Spinal cord (tissue), 10 donors: Measurements from ENCODE around the gene PARD3. TPM values are rescaled to one million over a fixed set of nuclear protein-coding genes. Genes with fewer than 3 reads are reported as not detected.
"Not testable (repeated sequence)": the region's sequence is repeated elsewhere in the genome, so short reads cannot be mapped to it uniquely, and the experiment has no call there.

Experiments
- DNase-seq, 6 donors: peaks; one replicate each; pipeline versions ENCODE4 v3.0.0 to v3.0.0-alpha.2; 2013 to 2015; ENCODE audit warnings: low spot score in 6 of 6, low read depth in 4 of 6
- H3K27ac ChIP-seq: one replicate; pipeline ENCODE4 v1.5.1; 2013; ENCODE audit warnings: low read depth, low read length, control low read depth
- H3K27me3 ChIP-seq: one replicate; pipeline ENCODE4 v1.6.1; 2013; ENCODE audit warnings: low read length; ENCODE audit not compliant: control insufficient read depth, insufficient read depth
- H3K36me3 ChIP-seq: one replicate; pipeline ENCODE4 v1.6.1; 2013; ENCODE audit warnings: low read length; ENCODE audit not compliant: control insufficient read depth, insufficient read depth
- H3K4me1 ChIP-seq: one replicate; pipeline ENCODE4 v1.6.1; 2013; ENCODE audit warnings: low read length; ENCODE audit not compliant: control insufficient read depth, insufficient read depth
- H3K4me3 ChIP-seq: one replicate; pipeline ENCODE4 v1.5.1; 2013; ENCODE audit warnings: low read depth, low read length, control low read depth
- H3K9me3 ChIP-seq: one replicate; pipeline ENCODE4 v1.6.1; 2013; ENCODE audit warnings: low read length; ENCODE audit not compliant: control insufficient read depth, insufficient read depth
- WGBS: methylation state at CpG from one replicate; pipeline ENCODE4 v1.1.5; 2013; ENCODE audit warnings: missing lambda C conversion rate; ENCODE audit not compliant: insufficient coverage; 5-methylcytosine and 5-hydroxymethylcytosine counted together
- polyA plus RNA-seq, 2 donors: library from polyadenylated mRNA; unstranded; fragments of 120-200 nt; gene quantifications; one replicate each; pipeline ENCODE4 v1.2.1, GENCODE V29; 2013; ENCODE audit not compliant: insufficient read length in 2 of 2
- total RNA-seq, 2 donors: library from RNA; depleted of rRNA in 1 of 2; stranded (reverse); fragments of 120-200 nt in 1 of 2; fragments of >200 nt in 1 of 2; gene quantifications; one replicate each; pipeline versions ENCODE4 v1.2.3 to v1.2.4, GENCODE V29; 2013 to 2014
- donor health status: healthy.

PARD3 gene
- total and polyA plus RNA-seq, 4 donors = 29.5 to 94.3 (median 47.1) TPM

DNA sequence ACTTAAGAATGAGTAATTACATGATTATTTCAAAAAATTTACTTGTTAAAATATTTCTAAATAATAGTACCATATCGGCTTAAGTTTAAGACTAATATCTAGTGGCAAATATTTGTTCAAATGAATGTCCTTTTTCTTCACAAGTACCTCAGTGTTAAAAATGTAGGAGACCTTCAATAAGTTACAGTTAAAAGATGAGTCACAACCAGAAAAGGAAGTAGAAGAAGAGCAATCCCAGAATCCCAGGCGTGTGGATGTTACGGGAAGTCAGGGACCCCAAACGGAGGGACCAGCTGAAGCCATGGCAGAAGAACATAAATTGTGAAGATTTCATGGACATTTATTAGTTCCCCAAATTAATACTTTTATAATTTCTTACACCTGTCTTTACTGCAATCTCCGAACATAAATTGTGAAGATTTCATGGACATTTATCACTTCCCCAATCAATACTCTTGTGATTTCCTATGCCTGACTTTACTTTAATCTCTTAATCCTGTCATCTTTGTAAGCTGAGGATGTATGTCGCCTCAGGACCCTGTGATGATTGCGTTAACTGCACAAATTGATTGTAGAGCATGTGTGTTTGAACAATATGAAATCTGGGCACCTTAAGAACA lies 388.4 kb downstream of the PARD3 start:
- not testable (repeated sequence) for H3K36me3 ChIP-seq, H3K27ac ChIP-seq, H3K4me1 ChIP-seq, H3K9me3 ChIP-seq, H3K27me3 ChIP-seq, H3K4me3 ChIP-seq, DNase-seq
- 88% methylated on average over 2 of the region's 7 CpGs for WGBS

DNA sequence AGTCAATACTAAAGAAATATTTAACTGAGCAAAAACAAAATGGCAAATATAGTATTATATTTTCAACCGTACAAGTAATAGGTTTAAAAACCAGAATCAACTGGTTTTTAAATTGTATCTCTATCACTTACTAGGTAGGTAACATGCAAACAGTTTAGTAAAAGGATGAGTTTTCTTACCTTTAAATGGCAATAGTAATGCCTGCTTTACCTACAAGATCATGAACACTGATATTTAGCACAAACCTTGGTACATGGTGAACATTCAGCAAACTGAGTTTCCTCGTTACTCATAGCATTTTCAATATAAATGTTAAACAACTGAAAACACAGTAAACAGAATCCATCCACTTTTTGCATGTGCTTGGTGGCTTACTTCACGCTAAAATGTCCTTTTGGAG lies 389.1 kb downstream of the PARD3 start:
- Histone ChIP-seq H3K27ac (no peak overlapping the region), H3K9me3 (no peaks in the 10 kb centered on the region), H3K4me1 (no peaks in the 10 kb centered on the region), H3K27me3 (no peaks in the 10 kb centered on the region), H3K36me3 (no peaks in the 10 kb centered on the region), H3K4me3 (no peak overlapping the region)
- WGBS = 100% methylated on average over 1 of the region's 3 CpGs
- no peak for DNase-seq

DNA sequence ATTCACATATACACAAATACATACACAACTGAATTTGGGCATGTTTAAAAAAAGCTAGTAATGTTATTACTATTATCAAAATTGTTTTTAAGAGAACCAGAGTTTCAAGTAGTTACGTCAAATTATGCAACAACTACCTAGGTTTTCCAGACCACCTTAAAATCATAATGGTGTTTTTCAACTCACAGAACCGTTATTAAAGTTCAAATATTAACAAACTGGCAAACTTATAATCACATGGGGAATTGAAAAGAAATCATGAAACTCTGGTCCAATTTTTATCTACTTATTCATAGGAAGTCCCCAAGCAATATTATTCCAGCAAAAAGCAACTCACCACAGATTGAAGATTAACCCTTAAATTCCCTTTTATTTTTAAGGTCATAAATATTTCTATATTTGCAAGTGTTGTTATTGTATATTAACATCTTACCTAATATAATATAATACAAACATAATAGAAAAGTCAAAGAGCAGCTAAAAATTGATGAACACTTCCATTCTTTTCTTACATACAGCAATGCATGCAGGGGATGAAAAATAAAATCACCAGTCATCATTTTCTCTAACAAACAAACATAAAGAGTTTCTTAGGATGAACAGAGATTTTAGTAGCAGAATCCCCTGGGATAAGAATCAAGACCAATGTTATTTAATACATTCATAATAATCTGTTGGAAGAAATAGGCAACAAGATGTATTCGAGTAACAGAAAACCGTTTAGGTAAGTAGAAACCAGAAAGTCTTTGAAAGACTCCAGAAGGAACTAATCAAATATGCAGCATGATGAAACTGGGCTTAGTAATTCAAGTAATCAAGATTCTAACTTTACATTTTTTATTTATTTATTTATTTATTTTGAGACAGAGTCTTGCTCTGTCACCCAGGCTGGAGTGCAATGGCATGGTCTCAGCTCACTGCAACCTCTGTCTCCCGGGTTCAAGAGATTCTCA lies 391.1 kb downstream of the PARD3 start:
- no peak overlapping the region for H3K27ac ChIP-seq
- no peaks in the 10 kb centered on the region for H3K36me3 ChIP-seq
- H3K4me1 ChIP-seq = no peaks in the 10 kb centered on the region
- H3K9me3 ChIP-seq = no peaks in the 10 kb centered on the region
- WGBS = 100% methylated on average over 1 of the region's 5 CpGs
- DNase-seq = no peak
- H3K4me3 ChIP-seq = no peak overlapping the region
- no peaks in the 10 kb centered on the region for H3K27me3 ChIP-seq

DNA sequence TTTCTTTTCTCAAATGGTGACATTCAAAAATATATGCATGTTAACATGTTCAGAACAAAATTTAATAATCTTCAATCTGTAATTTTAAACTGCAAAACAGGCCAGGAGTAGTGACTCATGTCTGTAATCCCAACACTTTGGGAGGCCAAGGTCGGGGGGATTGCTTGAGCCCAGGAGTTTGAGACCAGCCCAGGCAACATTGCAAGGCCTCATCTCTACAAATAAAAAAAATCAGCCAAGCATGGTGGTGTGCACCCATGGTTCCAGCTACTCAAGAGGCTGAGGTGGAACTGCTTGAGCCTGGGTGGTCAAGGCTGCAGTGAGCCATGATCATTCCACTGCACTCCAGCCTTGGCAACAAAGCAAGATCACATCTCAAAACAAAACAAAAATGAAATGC lies 394.3 kb downstream of the PARD3 start:
- H3K36me3 ChIP-seq = no peaks in the 10 kb centered on the region
- H3K27me3 ChIP-seq = no peaks in the 10 kb centered on the region
- H3K27ac ChIP-seq = no peak overlapping the region
- H3K4me1 ChIP-seq = no peaks in the 10 kb centered on the region
- no peak overlapping the region for H3K4me3 ChIP-seq
- H3K9me3 ChIP-seq = no peaks in the 10 kb centered on the region
- DNase-seq = no peak
- WGBS = 0% methylated on average over 1 of the region's 1 CpG

DNA sequence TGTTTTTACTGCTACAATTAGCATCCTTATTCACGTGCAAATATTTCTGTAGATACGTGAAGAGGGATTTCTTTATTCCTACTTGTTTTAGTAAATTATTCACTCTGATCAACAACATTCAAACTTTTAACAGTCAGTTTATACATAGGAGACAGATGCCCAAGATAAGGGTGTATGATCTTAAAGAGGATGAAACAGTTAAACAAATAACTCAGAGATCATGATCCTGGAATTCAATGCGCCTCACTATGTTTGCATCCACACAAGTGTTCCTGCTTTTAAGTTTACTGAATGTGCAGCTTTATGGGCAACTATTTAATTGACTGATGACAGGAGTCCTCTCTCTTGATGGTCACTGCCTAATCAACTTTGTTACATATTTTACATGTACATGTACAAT lies 394.8 kb downstream of the PARD3 start:
- no peaks in the 10 kb centered on the region for H3K4me1 ChIP-seq
- no peaks in the 10 kb centered on the region for H3K9me3 ChIP-seq
- H3K36me3 ChIP-seq = no peaks in the 10 kb centered on the region
- no peak overlapping the region for H3K4me3 ChIP-seq
- WGBS = no CpG with 5 or more reads among the region's 3 CpGs
- no peak overlapping the region for H3K27ac ChIP-seq
- H3K27me3 ChIP-seq = no peaks in the 10 kb centered on the region
- DNase-seq = no peak

DNA sequence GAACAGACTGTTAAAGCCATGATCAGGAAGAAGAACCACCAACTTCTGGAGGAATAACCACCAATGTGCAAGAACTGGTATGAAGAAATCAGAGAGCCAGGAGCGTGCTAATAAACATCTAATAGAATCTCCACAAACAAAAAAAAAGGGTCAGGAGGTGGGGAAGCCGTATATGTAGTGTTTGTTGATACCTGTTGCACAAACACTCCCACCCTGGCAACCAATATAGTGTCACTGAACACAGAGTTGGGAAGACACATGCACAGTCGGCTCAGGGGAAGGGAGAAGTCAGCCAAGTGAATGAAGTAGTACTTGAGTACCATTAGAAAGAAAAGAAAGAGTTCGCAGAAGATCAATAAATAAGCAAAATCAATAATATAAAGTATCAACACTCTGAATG lies 400.1 kb downstream of the PARD3 start:
- Histone ChIP-seq H3K4me1 (no peaks in the 10 kb centered on the region), H3K27ac (no peak overlapping the region), H3K27me3 (no peaks in the 10 kb centered on the region), H3K4me3 (no peak overlapping the region), H3K9me3 (no peaks in the 10 kb centered on the region), H3K36me3 (no peaks in the 10 kb centered on the region)
- no peak for DNase-seq
- WGBS = no CpG with 5 or more reads among the region's 4 CpGs

DNA sequence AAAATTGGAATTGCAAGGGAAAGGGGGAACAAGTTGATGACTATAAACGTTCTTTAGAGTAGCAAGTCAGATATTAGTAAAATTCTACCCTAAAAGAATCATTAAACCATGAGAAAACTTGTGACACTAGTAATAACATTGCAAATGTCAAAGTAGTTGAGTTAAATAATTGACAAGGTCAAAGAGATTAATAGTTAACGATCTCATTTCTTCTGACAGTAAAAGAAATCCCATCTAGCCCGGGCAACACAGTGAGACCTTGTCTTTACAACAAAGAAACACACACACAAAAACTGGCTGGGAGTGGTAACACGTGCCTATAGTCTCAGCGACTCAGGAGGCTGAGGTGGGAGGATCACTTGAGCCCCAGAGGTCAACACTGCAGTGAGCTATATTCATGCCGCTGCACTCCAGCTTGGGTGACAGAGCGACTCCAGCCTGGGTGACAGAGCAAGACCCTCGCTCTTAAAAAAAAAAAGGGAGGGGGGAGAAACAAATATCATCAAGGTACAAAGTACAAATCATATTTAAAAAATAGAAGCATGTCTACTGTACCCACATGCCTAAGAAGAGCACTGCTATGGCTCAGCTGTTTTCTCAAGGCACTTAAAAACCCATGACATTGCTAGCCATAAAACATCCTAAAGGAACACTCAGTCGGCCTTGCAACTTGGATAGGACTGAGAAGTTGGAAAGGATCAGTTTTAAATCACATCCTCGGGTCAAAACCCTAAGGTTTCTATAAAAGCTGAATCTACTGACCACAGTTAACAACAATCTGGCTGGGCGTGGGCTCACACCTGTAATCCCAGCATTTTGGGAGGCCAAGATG lies 401.1 kb downstream of the PARD3 start:
- Histone ChIP-seq H3K4me3 (no peak overlapping the region), H3K4me1 (no peaks in the 10 kb centered on the region), H3K27ac (no peak overlapping the region), H3K36me3 (no peaks in the 10 kb centered on the region), H3K27me3 (no peaks in the 10 kb centered on the region), H3K9me3 (no peaks in the 10 kb centered on the region)
- 57% methylated on average over 1 of the region's 11 CpGs for WGBS
- no peak for DNase-seq

DNA sequence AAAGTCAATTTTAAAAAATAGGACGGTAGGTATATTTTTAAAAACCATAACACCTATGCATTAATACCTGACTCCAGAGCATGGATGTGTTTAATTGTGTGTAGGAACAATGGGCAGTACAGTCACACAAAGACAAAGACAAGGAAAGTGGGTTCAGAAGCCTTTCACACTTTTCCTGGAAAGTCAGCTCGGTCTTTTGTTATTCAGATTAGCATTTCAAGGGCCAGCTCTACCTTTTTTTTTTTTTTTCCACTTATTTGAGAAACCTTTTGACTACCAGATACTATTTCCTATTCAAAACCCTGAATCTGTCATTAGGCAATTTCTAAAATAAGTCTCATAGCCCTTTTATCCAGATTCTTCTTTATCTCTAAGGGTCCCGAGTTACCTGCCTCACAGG lies 401.9 kb downstream of the PARD3 start:
- WGBS = 100% methylated on average over 1 of the region's 3 CpGs

DNA sequence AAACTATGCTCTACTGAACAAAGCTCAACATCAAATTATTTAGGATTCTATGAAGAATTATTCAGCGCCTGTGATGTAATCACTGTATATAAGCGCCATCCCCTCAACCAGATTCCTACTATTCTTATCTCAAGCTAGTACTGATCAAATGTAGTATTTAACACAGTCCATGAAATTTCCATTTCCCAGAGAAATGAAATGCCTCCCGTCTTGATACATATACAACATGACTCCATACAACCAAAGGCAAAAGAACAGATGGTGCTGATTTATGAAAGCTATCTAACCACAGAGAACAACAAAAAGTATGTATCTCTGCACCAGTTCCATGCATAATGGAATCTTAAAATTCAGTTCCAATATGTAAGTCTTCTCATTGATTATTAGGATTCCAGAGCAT lies 406.1 kb downstream of the PARD3 start:
- Histone ChIP-seq H3K4me3 (no peak overlapping the region), H3K4me1 (peaks cover 7% of the 10 kb centered on the region), H3K27ac (no peak overlapping the region), H3K9me3 (no peaks in the 10 kb centered on the region), H3K27me3 (no peaks in the 10 kb centered on the region), H3K36me3 (no peaks in the 10 kb centered on the region)
- no peak for DNase-seq
- WGBS = 100% methylated on average over 2 of the region's 3 CpGs

More for the DNA sequence above, 401.9 kb downstream of the PARD3 start:
- H3K9me3 ChIP-seq = no peaks in the 10 kb centered on the region
- no peaks in the 10 kb centered on the region for H3K4me1 ChIP-seq
- H3K36me3 ChIP-seq = no peaks in the 10 kb centered on the region
- H3K27ac ChIP-seq = no peak overlapping the region
- H3K4me3 ChIP-seq = no peak overlapping the region
- H3K27me3 ChIP-seq = no peaks in the 10 kb centered on the region
- DNase-seq = no peak
